HepG2 (cell line): ENCODE data around the gene PDE4D. TPM values are rescaled to one million over a fixed set of nuclear protein-coding genes. Genes with fewer than 3 reads are reported as not detected.

ENCODE experiments used
- ATAC-seq: fragments of 200-7000 bp; cut with Tn5 transposase; 3 replicates; pipeline ENCODE4 v1.9.1; 2020; ENCODE audit warnings: mild to moderate bottlenecking, moderate library complexity
- BruUV-seq: library from RNA; stranded (reverse); fragments of 400-500 nt; replicated peaks from 2 replicates; lab custom pipeline; 2021; lab: Mats Ljungman, UMichigan
- CTCF ChIA-PET: fragments of 300-600 bp; formaldehyde crosslinking; extraction: SDS; loops from one replicate; lab custom pipeline; 2021; ENCODE audit warnings: low total read pairs, inconsistent platforms, low intra/inter-chr PET ratio; lab: Yijun Ruan, JAX
- POLR2A ChIA-PET: fragments of 350-600 bp; sonication (Branson Sonifier 250); formaldehyde crosslinking; loops from one replicate; lab custom pipeline; 2020; ENCODE audit warnings: antibody characterized with exemption, inconsistent platforms; lab: Yijun Ruan, JAX
- DNase-seq: peaks from one replicate; pipeline ENCODE4 v3.0.0-alpha.2; 2015; ENCODE audit warnings: low spot score
- FAIRE-seq: peaks from 3 replicates; lab custom pipeline; 2011; peaks lifted over from hg19 to GRCh38; lab: Jason Lieb, UNC
- H2AFZ ChIP-seq: one replicate; pipeline ENCODE4 v1.6.1; 2011; ENCODE audit warnings: low read length, inconsistent platforms
- H3K27ac ChIP-seq: fragments of 300-600 bp; 3 replicates; pipeline ENCODE4 v1.8.0; 2011; ENCODE audit warnings: mixed run types, mild to moderate bottlenecking, mixed read lengths, low read length, inconsistent platforms; ENCODE audit not compliant: insufficient read depth; ENCODE audit errors: extremely low read length
- H3K27me3 ChIP-seq, 2 experiments: fragments of 200-600 bp in 1 of 2; 2 replicates in 1 of 2; 3 replicates in 1 of 2; pipeline versions ENCODE4 v1.6.0 to v1.8.0; 2011; ENCODE audit warnings: low read length in 2 of 2, mild to moderate bottlenecking in 2 of 2, moderate library complexity in 2 of 2, inconsistent platforms in 1 of 2; ENCODE audit not compliant: insufficient read depth in 2 of 2, control insufficient read depth in 1 of 2
- H3K36me3 ChIP-seq, 2 experiments: fragments of 200-600 bp in 1 of 2; replicated peaks in 1 of 2; 2 replicates in 1 of 2; 3 replicates in 1 of 2; pipeline versions ENCODE4 v1.5.1 to v1.8.0; 2011; ENCODE audit warnings: low read length in 2 of 2, inconsistent platforms in 1 of 2; ENCODE audit not compliant: insufficient read depth in 2 of 2, control insufficient read depth in 1 of 2
- H3K4me1 ChIP-seq: 2 replicates; pipeline ENCODE4 v1.5.1; 2012; ENCODE audit warnings: low read length, inconsistent platforms; ENCODE audit not compliant: insufficient read depth
- H3K4me2 ChIP-seq: 2 replicates; pipeline ENCODE4 v1.6.0; 2011; ENCODE audit warnings: low read depth, low read length, inconsistent platforms
- H3K4me3 ChIP-seq, 3 experiments: fragments of 200-600 bp in 1 of 3; sonication (generic), shearing (Covaris generic) in 1 of 3; replicated peaks in 1 of 3; 2 replicates each; pipeline ENCODE4 v1.5.1; 2011 to 2016; ENCODE audit warnings: low read length in 3 of 3, inconsistent platforms in 2 of 3, low read depth in 2 of 3, mild to moderate bottlenecking in 2 of 3, control low read depth in 1 of 3, mixed read lengths in 1 of 3; ENCODE audit not compliant: insufficient read depth in 1 of 3
- H3K79me2 ChIP-seq: one replicate; pipeline ENCODE4 v1.6.1; 2011; ENCODE audit warnings: low read length, inconsistent platforms; ENCODE audit not compliant: insufficient read depth
- H3K9ac ChIP-seq: 2 replicates; pipeline ENCODE4 v1.6.0; 2011; ENCODE audit warnings: mild to moderate bottlenecking, low read depth, low read length, inconsistent platforms; ENCODE audit not compliant: insufficient read depth
- H3K9me3 ChIP-seq: 2 replicates; pipeline ENCODE4 v1.5.1; 2012; ENCODE audit warnings: mild to moderate bottlenecking, low read length
- H4K20me1 ChIP-seq: 2 replicates; pipeline ENCODE4 v1.6.0; 2011; ENCODE audit warnings: inconsistent platforms, mild to moderate bottlenecking, low read length, moderate library complexity; ENCODE audit not compliant: insufficient read depth
- CBFB ChIP-seq: sonication (generic); formaldehyde crosslinking; IDR thresholded peaks from 2 replicates; pipeline ENCODE4 v1.4.0; 2020; ENCODE audit warnings: missing genetic modification reagents
- CEBPZ ChIP-seq: IDR thresholded peaks from 2 replicates; pipeline ENCODE4 v1.6.1; 2012; ENCODE audit warnings: low read length, improper control_type of control experiment
- ESRRA ChIP-seq: sonication (generic); formaldehyde crosslinking; IDR thresholded peaks from 2 replicates; pipeline ENCODE4 v1.5.1; 2020; ENCODE audit warnings: mild to moderate bottlenecking, low read depth, missing genetic modification reagents
- GABPB1 ChIP-seq: IDR thresholded peaks from 2 replicates; pipeline ENCODE4 v1.6.1; 2016; ENCODE audit warnings: mild to moderate bottlenecking, missing genetic modification reagents, moderate library complexity, missing compliant biosample characterization
- GMEB1 ChIP-seq: sonication (generic); formaldehyde crosslinking; IDR thresholded peaks from 2 replicates; pipeline ENCODE4 v1.5.1; 2020; ENCODE audit warnings: missing genetic modification reagents, mild to moderate bottlenecking, borderline replicate concordance
- HDAC2 ChIP-seq: sonication (generic); formaldehyde crosslinking; IDR thresholded peaks from 2 replicates; pipeline ENCODE4 v1.4.0; 2020; ENCODE audit warnings: missing genetic modification reagents
- HNRNPLL ChIP-seq: fragments of 200-400 bp; formaldehyde crosslinking; IDR thresholded peaks from 2 replicates; pipeline ENCODE4 v1.6.1; 2017; ENCODE audit warnings: mild to moderate bottlenecking, low read depth, low read length; ENCODE audit not compliant: poor library complexity, severe bottlenecking
- ISL2 ChIP-seq: sonication (generic); formaldehyde crosslinking; IDR thresholded peaks from 2 replicates; pipeline ENCODE4 v1.5.0; 2020; ENCODE audit warnings: missing genetic modification reagents
- MED13 ChIP-seq: sonication (generic); formaldehyde crosslinking; IDR thresholded peaks from 2 replicates; pipeline ENCODE4 v1.5.0; 2020; ENCODE audit warnings: missing genetic modification reagents
- MTA3 ChIP-seq: sonication (generic); formaldehyde crosslinking; IDR thresholded peaks from 2 replicates; pipeline ENCODE4 v1.4.0; 2020; ENCODE audit warnings: missing genetic modification reagents
- NFE2L1 ChIP-seq: sonication (generic); formaldehyde crosslinking; IDR thresholded peaks from 2 replicates; pipeline ENCODE4 v1.4.0; 2020; ENCODE audit warnings: missing genetic modification reagents, mild to moderate bottlenecking, borderline replicate concordance
- POLR2G ChIP-seq: fragments of 200-400 bp; formaldehyde crosslinking; IDR thresholded peaks from 2 replicates; pipeline ENCODE4 v1.6.1; 2018; ENCODE audit warnings: mild to moderate bottlenecking, low read depth, low read length, moderate library complexity
- PREB ChIP-seq: sonication (generic); formaldehyde crosslinking; IDR thresholded peaks from 2 replicates; pipeline ENCODE4 v1.4.0; 2020; ENCODE audit warnings: missing genetic modification reagents
- TEAD3 ChIP-seq: optimal IDR thresholded peaks from 2 replicates; pipeline ENCODE3; 2016; ENCODE audit warnings: borderline replicate concordance
- ZNF10 ChIP-seq: sonication (generic); formaldehyde crosslinking; IDR thresholded peaks from 2 replicates; pipeline ENCODE4 v1.4.0; 2020; ENCODE audit warnings: mild to moderate bottlenecking, low read depth, missing genetic modification reagents, borderline replicate concordance
- ZNF704 ChIP-seq: sonication (generic); formaldehyde crosslinking; IDR thresholded peaks from 2 replicates; pipeline ENCODE4 v1.8.1; 2023; ENCODE audit warnings: mild to moderate bottlenecking, inconsistent platforms, moderate library complexity, missing genetic modification reagents, borderline replicate concordance
- ZNF776 ChIP-seq: sonication (generic); formaldehyde crosslinking; IDR thresholded peaks from 2 replicates; pipeline ENCODE4 v1.4.0; 2020; ENCODE audit warnings: mild to moderate bottlenecking, missing genetic modification reagents
- WGBS: methylation state at CpG from one replicate; pipeline ENCODE4 v1.1.6; 2017; ENCODE audit warnings: low lambda C conversion rate; 5-methylcytosine and 5-hydroxymethylcytosine counted together
- in situ Hi-C: cut with HindIII; loops from 2 replicates; pipeline ENCODE4 v1.10.0; 2017; ENCODE audit warnings: low pct_unique_long_range_greater_than_20kb; ENCODE audit not compliant: extremely low pct_ligation_motif_present
- intact Hi-C: fragments of 100-400 bp; cut with micrococcal nuclease; formaldehyde crosslinking; loops from one replicate; pipeline ENCODE4 v1.10.0; 2022; ENCODE audit not compliant: unreplicated experiment
- polyA plus RNA-seq, 8 experiments: library from polyadenylated mRNA; depleted of rRNA in 3 of 8; stranded (reverse) in 7 of 8; unstranded in 1 of 8; fragments of >200 nt; fragmentation: Illumina TruSeq in 4 of 8; extraction: Trizol in 4 of 8; gene quantifications; 2 replicates each; pipeline versions ENCODE4 v1.2.1 to v1.2.3, GENCODE V29; 2011 to 2016; ENCODE audit warnings: low read depth in 4 of 8, missing spikeins in 1 of 8, mixed read lengths in 1 of 8; ENCODE audit not compliant: insufficient read depth in 1 of 8
- total RNA-seq, 5 experiments: library from RNA; depleted of rRNA; stranded (reverse); fragments of >200 nt; fragmentation: Illumina TruSeq; extraction: Trizol; gene quantifications; 2 replicates each; pipeline ENCODE4 v1.2.3, GENCODE V29; 2016; ENCODE audit warnings: low read depth in 1 of 5

The PDE4D gene
- total and polyA plus RNA-seq, 2 of the 13 experiments (the other 11 are each of a cell fraction or from before 2014, with no cell fraction given) = 7.0 to 12.2 TPM

- POLR2A ChIA-PET = no interaction called here
- FAIRE-seq = no peak
Measured at GRCh38 chr5:59624898-59625297, 268.6 kb downstream of the PDE4D start.

More at GRCh38 chr5:59624898-59625297, 268.6 kb downstream of the PDE4D start:
- Histone ChIP-seq H3K27me3 (no peaks in the 10 kb centered on the region), H3K4me3 (no peak overlapping the region), H3K27ac (no peak overlapping the region), H4K20me1 (no peaks in the 10 kb centered on the region), H3K4me2 (no peak overlapping the region), H2AFZ (no peak overlapping the region), H3K79me2 (no peaks in the 10 kb centered on the region), H3K36me3 (no peaks in the 10 kb centered on the region), H3K9me3 (no peaks in the 10 kb centered on the region), H3K4me1 (no peaks in the 10 kb centered on the region), H3K9ac (no peak overlapping the region)
- BruUV-seq = no TSS peak
- DNase-seq (no peak), ATAC-seq (no peak)
- intact Hi-C loops = no loop called here
- TF ChIP-seq HNRNPLL (no peak), GABPB1 (CRISPR knock-in tag) (no peak), POLR2G (no peak), ISL2 (CRISPR knock-in tag) (no peak), GMEB1 (CRISPR knock-in tag) (no peak), ZNF704 (no peak), CEBPZ (no peak), MED13 (CRISPR knock-in tag) (no peak), ZNF10 (CRISPR knock-in tag) (no peak), ZNF776 (CRISPR knock-in tag) (no peak), CBFB (CRISPR knock-in tag) (no peak), TEAD3 (CRISPR knock-in tag) (no peak), HDAC2 (no peak), PREB (no peak), ESRRA (CRISPR knock-in tag) (no peak), NFE2L1 (CRISPR knock-in tag) (no peak), MTA3 (no peak)
- 70% methylated on average over 2 of the region's 2 CpGs for WGBS
- CTCF ChIA-PET = no interaction called here
- in situ Hi-C loops = no loop called here
